G401.6 (cell line): ENCODE measurements around the gene CGB7.
"Not testable (repeated sequence)": the region's sequence is repeated elsewhere in the genome, so short reads cannot be mapped to it uniquely, and the experiment has no call there.

Source experiments
- FAIRE-seq: peaks from 2 replicates; lab custom pipeline; 2012; peaks lifted over from hg19 to GRCh38; lab: Jason Lieb, UNC

Gene CGB7

DNA sequence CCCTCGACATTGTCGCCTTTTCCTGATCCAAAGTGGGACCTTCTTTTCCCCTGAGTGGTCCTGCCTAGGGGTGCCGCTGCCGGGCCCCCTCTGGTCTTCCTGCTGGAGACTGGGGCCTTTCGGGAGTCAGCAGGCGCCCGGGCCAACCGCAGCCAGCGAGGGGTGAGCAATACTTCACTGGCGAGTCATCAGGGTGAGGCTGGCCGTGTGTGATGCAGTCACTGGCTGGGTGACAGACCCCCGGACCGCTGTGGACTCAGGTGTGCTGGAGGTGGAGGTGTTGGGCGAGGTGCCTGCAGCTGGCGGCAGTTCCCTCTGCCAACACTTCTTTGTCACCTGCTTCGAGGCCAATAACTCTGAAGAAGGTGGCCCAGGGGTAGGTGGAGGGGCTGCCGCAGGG is 15.4 kb downstream of the CGB7 start:
- no peak for FAIRE-seq

DNA sequence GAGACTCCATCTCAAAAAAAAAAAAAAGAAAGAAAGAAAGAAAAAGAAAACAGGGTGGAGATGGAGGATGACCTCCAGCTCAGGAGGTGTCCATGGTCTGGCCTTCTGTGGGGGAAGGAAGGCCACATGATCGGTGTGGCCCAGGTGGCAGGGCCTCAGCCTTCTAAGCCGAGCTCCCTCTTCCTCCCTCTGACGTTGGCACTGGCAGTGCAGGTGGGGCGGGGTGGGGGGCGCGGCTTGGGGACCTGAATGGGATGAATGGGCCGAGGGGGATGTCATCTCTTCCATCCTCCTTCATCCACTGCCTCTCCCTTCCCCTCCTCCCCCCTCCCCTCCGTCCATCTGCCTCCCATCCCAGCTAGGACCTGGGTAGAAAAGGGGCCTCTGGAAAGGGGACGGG is 17.8 kb downstream of the CGB7 start:
- not testable (repeated sequence) for FAIRE-seq

DNA sequence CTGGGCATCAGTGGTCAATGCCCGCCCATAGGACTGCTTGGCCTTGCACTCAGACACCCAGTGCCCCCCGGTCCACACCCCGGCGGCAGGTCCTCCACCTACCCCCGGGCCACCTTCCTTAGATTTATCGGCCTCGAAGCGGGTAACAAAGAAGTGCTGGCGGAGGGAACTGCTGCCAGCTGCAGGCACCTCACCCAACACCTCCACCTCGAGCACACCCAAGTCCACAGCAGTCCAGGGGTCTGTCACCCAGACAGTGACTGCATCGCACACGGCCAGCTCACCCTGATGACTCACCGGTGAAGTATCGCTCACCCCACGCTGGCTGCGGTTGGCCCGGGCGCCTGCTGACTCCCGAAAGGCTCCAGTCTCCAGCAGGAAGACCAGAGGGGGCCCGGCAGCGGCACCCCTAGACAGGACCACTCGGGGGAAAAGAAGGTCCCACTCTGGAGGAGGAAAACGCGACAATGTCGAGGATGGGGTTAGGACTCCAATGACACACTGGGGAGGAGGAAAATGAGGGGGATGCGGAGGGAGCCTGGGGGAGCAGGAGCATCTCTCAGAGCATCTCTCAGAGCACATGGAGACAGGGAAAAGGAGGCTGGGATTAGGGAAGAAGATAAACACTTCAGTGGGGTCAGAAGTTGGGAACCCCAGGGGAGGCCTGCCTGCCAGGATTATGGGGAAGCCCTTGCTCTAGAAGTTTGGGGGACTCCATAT is 18.8 kb downstream of the CGB7 start:
- FAIRE-seq: not testable (repeated sequence)

DNA sequence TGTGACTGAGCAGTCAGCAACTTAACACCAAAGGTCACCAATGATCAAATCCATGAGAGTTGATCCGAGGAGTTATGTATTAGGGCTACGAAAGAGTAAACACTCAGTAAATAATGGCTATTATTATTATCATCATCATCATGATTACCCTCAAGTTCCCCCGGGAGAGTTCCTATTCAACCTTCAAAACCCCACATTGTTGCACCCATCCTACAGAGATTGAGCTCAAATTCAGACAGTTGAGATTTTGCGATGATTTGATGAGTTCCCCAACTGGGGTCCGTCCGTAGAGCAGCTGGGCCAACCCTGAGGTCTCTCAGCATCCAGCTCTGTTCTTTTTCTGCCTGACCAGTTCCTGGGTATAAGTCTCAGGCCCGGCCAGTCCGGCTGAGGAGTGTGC is 19.4 kb downstream of the CGB7 start:
- not testable (repeated sequence) for FAIRE-seq

DNA sequence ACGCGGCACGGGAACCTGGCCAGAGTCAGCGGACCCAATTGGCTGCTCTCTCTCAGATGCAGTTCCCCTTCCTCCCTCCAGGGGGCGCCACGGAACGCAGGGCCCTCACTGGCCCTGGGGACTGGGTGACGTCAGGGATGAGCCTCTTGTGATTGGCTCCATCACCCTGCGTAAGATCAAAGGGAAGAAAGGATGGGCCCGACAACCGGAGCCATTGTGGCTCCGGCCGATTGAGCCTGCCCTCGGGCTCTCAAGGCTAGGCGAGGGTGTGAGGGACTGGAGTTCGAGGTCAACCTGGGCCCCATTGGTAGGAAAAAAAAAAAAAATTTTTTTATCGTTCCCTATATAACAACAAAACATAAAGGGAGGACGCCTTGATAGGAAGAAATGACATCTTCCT is 20.7 kb downstream of the CGB7 start, which contains the start of gene CGB1:
Gene CGB1, minus strand, starts transcription at position 81 of the 400 bp plus-strand sequence. CDS start 184 bp downstream, outside the sequence.
- FAIRE-seq: not testable (repeated sequence)

DNA sequence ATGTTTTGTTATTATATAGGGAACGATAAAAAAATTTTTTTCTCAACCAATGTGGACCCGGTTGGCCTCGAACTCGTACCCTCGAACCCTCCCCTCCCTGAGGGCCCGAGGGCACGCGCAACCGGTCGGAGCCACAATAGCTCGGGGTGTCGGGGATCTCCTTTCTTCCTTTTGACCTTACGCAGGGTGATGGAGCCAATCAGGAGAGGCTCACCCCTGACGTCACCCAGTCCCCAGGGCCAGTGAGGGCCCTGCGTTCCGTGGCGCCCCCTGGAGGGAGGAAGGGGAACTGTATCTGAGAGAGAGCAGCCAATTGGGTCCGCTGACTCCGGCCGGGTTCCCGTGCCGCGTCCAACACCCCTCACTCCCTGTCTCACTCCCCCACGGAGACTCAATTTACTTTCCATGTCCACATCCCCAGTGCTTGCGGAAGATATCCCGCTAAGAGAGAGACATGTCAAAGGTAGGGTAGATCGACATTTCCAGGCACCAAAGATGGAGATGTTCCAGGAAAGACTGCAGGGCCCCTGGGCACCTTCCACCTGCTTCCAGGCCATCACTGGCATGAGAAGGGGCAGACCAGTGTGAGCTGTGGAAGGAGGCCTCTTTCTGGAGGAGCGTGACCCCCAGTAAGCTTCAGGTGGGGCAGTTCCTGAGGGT is 25.8 kb downstream of the CGB7 start, which contains the start of gene CGB2:
Gene CGB2, plus strand, starts transcription at position 249 of the 660 bp plus-strand sequence. Its CDS starts 206 bp downstream, at position 455.
- not testable (repeated sequence) for FAIRE-seq

DNA sequence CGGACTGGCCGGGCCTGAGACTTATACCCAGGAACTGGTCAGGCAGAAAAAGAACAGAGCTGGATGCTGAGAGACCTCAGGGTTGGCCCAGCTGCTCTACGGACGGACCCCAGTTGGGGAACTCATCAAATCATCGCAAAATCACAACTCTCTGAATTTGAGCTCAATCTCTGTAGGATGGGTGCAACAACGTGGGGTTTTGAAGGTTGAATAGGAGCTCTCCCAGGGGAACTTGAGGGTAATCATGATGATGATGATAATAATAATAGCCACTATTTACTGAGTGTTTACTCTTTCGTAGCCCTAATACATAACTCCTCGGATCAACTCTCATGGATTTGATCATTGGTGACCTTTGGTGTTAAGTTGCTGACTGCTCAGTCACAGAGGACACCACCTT is 27.2 kb downstream of the CGB7 start:
- not testable (repeated sequence) for FAIRE-seq

DNA sequence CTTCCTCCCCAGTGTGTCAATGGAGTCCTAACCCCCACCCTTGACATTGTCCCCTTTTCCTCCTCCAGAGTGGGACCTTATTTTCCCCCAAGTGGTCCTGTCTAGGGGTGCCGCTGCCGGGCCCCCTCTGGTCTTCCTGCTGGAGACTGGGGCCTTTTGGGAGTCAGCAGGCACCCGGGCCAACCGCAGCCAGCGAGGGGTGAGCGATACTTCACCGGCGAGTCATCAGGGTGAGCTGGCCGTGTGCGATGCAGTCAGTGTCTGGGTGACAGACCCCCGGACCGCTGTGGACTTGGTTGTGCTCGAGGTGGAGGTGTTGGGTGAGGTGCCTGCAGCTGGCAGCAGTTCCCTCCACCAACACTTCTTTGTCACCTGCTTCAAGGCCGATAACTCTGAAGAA is 27.8 kb downstream of the CGB7 start:
- FAIRE-seq: not testable (repeated sequence)

DNA sequence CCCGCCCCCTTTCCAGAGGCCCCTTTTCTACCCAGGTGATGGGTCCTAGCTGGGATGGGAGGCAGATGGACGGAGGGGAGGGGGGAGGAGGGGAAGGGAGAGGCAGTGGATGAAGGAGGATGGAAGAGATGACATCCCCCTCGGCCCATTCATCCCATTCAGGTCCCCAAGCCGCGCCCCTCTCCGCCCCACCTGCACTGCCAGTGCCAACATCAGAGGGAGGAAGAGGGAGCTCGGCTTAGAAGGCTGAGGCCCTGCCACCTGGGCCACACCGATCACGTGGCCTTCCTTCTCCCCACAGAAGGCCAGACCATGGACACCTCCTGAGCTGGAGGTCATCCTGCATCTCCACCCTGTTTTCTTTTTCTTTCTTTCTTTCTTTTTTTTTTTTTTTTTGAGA is 28.9 kb downstream of the CGB7 start:
- FAIRE-seq: not testable (repeated sequence)

DNA sequence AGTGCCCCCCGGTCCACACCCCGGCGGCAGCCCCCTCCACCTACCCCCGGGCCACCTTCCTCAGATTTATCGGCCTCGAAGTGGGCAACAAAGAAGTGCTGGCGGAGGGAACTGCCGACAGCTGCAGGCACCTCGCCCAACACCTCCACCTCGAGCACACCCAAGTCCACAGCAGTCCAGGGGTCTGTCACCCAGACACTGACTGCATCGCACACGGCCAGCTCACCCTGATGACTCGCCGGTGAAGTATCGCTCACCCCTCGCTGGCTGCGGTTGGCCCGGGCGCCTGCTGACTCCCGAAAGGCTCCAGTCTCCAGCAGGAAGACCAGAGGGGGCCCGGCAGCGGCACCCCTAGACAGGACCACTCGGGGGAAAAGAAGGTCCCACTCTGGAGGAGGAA is 31.9 kb downstream of the CGB7 start:
- not testable (repeated sequence) for FAIRE-seq

DNA sequence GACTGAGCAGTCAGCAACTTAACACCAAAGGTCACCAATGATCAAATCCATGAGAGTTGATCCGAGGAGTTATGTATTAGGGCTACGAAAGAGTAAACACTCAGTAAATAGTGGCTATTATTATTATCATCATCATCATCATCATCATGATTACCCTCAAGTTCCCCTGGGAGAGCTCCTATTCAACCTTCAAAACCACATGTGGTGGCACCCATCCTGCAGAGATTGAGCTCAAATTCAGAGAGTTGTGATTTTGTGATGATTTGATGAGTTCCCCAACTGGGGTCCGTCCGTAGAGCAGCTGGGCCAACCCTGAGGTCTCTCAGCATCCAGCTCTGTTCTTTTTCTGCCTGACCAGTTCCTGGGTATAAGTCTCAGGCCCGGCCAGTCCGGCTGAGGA is 32.5 kb downstream of the CGB7 start:
- not testable (repeated sequence) for FAIRE-seq

DNA sequence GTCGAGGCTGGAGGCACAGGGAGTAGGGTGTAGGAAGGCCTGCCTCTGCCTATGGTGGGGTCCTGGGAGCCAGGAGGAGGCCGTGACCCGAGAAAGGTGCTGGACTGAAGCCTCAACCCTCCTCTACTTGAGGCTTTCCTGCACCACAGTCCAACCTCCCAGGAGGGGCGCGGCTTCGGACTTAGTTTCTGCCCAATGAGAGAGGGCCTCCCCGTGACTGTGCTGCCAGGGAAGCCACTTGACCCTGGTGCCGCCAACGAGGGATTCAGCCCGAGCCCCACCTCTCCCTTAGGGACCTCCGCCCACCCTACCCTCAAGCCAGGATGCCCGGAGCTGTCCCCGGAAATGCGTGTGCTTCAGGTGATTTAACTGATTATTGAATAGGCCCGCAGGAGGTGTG is 33.3 kb downstream of the CGB7 start, which contains the start of gene CGB3:
Gene CGB3, minus strand, starts transcription at position 101 of the 400 bp plus-strand sequence. CDS start 362 bp downstream, outside the sequence.
- not testable (repeated sequence) for FAIRE-seq

DNA sequence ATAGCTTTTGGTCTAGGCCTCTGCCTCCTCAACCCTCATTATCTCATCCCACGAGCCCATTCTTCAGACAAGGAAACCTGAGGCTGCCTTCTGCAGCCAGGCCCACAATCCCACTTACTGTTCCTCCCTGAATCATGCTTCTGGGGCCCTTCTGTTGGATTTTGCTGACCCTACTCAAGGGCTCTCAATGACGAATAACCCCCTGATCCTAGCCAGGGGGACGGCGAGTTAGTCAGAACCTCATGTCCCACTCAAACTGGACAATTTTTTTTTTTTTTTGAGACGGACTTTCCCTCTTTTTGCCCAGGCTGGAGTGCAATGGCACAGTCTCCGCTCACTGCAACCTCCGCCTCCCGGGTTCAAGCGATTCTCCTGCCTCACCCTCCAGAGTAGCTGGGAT is 35.4 kb downstream of the CGB7 start:
- FAIRE-seq: no peak

DNA sequence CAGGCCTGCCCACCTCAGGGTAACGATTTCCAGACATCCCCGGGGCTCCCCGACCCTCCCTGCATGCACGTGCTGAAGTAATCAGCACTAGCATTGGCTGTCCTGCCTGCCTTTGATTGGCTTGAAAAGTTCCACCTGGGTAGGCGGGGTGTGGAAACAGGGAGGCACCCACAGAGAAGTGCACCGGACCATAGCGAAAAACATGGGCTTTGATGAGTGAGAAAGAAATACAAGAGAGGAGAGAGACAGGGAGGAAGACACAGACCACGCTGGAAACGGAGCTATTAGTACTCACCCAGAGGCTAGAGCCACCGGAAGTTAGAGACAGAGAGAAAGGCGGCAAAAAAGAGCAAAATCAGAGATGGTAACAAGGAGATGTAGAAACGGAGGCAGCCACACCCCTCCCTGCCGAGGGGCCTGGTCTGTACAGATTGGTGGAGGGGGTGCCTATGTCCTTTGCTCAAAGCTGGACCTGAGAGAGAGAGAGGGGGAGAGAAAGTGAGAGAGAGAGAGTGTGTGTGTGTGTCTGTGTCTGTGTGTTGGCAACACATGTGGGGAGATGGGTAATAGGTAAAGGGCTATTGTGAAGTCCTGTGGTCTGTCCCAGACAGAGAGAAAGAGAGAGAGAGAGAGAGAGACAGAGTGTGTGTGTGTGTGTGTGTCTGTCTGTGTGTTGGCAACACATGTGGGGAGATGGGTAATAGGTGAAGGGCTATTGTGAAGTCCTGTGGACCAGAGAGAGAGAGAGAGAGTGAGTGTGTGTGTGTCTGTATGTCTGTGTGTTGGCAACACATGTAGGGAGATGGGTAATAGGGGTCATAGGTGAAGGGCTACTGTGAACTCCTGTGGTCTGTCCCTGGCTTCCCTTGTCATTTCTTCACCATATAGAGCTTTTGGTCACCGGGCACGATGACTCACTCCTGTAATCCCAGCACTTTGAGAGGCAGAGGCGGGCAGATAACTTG is 36.3 kb downstream of the CGB7 start:
- FAIRE-seq: no peak

DNA sequence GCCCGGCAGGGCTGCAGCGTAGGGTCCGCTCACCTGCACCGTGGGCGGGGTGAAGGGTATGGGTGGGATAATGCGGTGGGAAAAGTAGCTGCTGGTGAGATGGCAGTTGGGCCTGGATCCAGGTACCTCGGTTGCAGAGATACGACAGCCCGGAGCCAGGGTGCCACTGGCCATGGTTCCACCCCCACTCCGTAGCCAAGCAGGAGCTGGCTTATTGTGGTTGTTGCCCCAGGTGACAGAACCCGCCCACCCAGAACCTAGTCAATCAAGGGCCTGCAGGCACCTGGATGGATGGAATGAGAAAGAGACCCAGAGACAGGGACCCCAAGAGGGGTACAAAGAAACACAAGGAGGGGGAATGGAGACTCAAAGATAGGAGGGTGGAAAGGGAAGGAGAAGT is 37.2 kb downstream of the CGB7 start:
- no peak for FAIRE-seq

DNA sequence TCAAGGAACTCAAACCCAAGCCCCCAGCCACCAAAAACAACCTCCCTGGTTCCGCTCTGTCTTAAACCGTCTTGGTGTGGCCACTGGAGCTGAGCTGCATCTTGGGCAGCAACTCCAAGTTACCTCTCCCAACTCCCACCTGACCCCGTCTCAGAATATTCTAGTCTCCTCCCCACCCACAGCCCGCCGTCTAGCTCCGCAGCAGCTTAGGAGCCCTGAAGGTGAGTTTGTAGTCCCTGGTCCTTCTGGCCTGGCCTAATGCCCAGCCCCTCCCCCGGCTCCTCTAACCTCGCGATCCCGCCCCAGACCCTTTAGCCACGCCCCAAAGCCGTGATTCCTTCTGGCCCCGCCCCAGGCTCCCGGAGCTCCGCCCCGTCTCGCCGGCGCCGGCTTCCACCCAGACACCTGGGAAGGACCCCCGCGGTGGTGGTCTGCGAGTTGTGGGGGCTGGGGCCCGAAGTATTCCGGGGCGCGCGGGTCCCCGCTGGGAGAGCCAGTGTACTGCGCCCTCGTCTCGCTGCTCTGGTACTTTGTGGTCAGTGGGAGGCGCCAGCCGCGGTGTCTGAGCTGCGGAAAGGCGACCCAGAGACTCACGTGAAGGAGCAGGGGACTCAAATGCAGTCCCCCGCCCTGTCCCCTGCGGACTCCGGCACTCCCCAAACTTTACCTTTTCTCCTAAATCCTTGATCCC is 38.2 kb downstream of the CGB7 start:
- FAIRE-seq: no peak

DNA sequence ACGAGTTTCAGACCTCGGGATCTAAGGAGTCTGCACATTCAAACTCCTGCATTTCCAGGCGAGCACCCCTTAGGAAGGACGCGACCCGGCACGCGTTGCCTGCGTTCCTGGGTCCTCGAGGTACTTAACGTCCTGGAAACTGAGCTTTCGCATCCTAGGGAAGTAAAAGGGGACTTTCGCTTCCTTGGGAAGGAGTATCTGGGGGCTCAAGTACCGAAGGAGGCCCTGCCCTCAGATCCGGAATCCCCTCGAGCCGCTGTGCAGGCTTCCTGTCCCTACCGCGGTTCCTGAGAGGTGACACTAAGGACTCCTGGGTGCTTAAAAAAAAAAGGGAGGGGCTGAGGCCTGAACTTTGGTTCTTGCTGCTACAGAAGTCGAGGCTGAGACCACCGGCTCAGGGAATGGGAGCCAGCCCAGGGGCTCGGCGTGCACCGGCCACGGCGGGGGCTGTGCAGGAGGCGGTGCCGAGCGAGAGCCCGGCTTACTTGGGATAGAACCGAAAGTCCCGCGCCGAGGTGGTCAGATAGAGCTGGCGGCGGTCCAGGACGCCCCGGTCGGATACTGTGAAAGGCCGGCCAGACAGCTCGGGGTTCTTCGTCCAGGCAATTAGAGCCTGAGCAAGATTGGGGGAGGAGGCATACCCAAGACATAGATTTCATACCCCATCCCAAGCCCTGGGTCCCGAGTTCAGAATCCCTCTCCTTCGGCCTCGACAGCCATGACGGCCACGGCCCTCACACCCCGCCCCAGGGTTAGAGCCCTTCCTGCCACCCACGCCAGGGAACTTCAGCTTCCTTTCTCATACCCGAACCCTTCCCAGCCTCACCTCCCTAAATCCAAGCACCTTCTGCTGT is 38.9 kb downstream of the CGB7 start:
- FAIRE-seq: not testable (repeated sequence)

DNA sequence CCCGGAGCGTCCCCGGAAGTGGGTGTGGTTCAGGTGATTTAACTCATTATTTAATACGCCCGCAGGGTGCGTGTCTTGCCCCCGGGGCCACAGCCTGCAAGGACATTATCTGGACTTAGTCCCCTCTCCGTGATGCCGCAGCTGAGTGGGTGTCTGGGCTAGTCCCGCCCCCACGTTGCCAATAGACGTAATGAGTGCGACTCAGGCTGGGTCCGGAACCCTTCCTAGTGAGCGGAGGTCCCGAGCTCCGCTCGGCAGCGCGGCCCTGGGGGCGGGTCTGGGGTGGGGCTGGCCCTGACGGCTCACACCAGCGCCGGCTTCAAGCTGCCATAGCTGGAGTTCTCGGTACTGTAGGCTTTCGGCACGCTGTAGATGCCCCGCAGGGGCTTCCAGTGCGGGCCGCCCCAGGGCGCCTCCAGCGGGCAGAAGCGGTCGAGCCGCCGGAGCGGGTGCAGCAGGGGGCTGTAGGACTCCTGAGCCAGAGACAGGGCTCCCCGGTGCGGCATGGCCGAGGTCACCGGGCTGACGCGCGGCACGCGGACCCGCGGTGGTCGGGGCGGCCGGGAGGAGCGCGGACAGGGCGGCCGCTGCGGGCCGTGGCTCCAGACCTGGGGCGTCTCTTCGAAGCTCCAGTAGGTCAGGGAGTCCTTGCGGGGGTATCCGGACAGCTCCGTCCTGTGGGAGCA is 39.7 kb downstream of the CGB7 start:
- no peak for FAIRE-seq

DNA sequence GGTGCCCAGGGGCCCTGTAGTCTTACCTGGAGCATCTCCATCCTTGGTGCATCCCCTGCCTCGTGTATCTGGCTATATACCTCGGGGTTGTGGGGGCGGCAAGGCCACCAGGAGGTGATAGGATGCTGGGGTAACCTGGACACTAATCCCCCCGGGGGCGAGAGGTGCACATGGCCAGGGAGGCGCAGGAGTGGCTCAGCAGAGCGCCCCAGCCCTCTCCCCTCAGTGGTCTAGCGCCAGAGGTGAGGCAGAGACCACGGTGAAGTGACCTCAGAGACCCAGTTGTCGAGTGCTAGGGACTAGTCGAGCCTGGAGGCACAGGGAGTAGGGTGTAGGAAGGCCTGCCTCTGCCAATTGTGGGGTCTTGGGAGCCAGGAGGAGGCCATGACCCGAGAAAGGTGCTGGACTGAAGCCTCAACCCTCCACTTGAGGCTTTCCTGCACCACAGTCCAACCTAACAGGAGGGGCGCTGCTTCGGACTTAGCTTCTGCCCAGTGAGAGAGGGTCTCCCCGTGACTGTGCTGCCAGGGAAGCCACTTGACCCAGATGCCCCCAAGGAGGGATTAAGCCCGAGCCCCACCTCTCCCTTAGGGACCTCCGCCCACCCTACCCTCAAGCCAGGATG is 40.4 kb downstream of the CGB7 start, which contains the start of gene LHB:
Gene LHB, minus strand, starts transcription at position 51 of the 625 bp plus-strand sequence. Its CDS starts 10 bp downstream, at position 41.
- FAIRE-seq: no peak
